C4-2B (cell line): Measurements from ENCODE around the gene ITPA.

Experiments
- CTCF ChIP-seq: fragments of 450-650 bp; conservative IDR thresholded peaks from 2 replicates; pipeline ENCODE4 v1.5.1; 2017; ENCODE audit warnings: mild to moderate bottlenecking
- ZFX ChIP-seq: fragments of 450-650 bp; IDR thresholded peaks from 2 replicates; pipeline ENCODE4 v1.6.1; 2017

GRCh38 chr20:3223651-3223993 is 14.3 kb downstream of the ITPA start:
- TF ChIP-seq CTCF: no peak
- no peak for TF ChIP-seq ZFX
